PFSK-1 (cell line): ENCODE results near the gene RASA2.

Experiments
- FOXP2 ChIP-seq: optimal IDR thresholded peaks from 2 replicates; pipeline ENCODE3; 2011; ENCODE audit warnings: borderline replicate concordance, control low read depth, inconsistent platforms; ENCODE audit not compliant: insufficient read depth; ENCODE audit errors: extremely low read length, extremely low read depth
- POLR2AphosphoS5 ChIP-seq: IDR thresholded peaks from 2 replicates; pipeline ENCODE4 v1.6.1; 2012; ENCODE audit warnings: low read depth, mild to moderate bottlenecking, control low read depth, low read length, moderate library complexity
- SIN3A ChIP-seq: IDR thresholded peaks from 2 replicates; pipeline ENCODE4 v1.6.1; 2012; ENCODE audit warnings: mild to moderate bottlenecking, low read length, moderate library complexity, borderline replicate concordance; ENCODE audit not compliant: insufficient read depth
- TAF1 ChIP-seq: IDR thresholded peaks from 2 replicates; pipeline ENCODE4 v1.6.1; 2012; ENCODE audit warnings: low read length, control low read depth, borderline replicate concordance; ENCODE audit not compliant: insufficient read depth
- TF ChIP-seq, protein P1 (sequence below), 2 experiments: IDR thresholded peaks; 2 replicates each; pipeline versions ENCODE4 v1.6.1 to v1.8.0; 2011 to 2012; ENCODE audit warnings: low read depth in 2 of 2, low read length in 2 of 2, control low read depth in 1 of 2, inconsistent platforms in 1 of 2, mild to moderate bottlenecking in 1 of 2, moderate library complexity in 1 of 2; ENCODE audit not compliant: insufficient read depth in 1 of 2

RASA2 gene

DNA sequence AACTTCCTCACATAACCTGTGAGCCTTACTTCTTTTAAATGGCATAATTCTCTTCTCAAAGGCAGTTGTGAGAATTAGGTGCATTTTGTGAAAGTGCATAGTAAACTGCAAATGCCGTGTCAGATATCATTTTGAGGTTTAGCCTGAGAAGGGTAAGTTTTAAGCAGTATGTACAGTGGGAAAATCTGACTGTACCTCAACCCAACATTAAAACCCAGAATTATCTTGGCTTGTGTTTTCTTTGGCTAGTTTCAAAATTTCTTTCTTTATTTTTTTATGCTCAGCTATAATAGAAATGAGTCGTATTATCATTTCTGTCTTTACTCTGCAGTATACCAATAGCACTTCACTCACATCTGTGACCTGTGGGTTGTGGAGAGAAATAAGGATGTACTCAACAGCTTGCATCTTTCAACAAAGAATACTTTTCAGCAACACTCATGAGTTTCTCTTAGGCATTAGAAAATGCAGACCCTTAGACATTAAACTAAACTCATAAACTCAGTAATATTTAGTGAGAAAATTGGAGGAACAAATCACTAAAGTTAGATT lies 65.7 kb downstream of the RASA2 start:
- TF ChIP-seq TAF1 (no peak), POLR2AphosphoS5 (no peak), FOXP2 (no peak), SIN3A (no peak)
- TF ChIP-seq, protein P1, sequence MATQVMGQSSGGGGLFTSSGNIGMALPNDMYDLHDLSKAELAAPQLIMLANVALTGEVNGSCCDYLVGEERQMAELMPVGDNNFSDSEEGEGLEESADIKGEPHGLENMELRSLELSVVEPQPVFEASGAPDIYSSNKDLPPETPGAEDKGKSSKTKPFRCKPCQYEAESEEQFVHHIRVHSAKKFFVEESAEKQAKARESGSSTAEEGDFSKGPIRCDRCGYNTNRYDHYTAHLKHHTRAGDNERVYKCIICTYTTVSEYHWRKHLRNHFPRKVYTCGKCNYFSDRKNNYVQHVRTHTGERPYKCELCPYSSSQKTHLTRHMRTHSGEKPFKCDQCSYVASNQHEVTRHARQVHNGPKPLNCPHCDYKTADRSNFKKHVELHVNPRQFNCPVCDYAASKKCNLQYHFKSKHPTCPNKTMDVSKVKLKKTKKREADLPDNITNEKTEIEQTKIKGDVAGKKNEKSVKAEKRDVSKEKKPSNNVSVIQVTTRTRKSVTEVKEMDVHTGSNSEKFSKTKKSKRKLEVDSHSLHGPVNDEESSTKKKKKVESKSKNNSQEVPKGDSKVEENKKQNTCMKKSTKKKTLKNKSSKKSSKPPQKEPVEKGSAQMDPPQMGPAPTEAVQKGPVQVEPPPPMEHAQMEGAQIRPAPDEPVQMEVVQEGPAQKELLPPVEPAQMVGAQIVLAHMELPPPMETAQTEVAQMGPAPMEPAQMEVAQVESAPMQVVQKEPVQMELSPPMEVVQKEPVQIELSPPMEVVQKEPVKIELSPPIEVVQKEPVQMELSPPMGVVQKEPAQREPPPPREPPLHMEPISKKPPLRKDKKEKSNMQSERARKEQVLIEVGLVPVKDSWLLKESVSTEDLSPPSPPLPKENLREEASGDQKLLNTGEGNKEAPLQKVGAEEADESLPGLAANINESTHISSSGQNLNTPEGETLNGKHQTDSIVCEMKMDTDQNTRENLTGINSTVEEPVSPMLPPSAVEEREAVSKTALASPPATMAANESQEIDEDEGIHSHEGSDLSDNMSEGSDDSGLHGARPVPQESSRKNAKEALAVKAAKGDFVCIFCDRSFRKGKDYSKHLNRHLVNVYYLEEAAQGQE (IDR thresholded peaks at IDR 0.05; ENCODE audit: insufficient read depth in 1 of 2, low read depth in 2 of 2, low read length in 2 of 2) = no peak

DNA sequence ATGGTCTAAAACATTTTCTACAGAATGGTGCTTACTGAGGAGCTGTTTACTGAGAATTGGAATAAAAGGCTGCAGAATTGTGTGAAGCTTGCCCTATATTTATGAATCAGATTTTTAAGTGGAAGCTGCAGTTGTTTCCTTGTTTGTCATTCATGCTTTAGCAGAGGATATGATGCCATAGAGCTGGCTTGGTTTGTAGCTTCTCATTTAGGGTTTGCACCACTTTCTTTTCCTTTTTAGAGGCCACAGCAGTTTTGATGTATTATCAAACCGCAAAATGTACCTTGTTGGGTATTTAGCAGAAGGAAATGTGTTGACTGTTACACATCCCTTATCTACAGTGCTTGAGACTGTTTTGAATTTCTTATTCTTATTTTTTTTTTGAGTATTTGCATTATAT lies 66.2 kb downstream of the RASA2 start:
- no peak for TF ChIP-seq POLR2AphosphoS5
- no peak for TF ChIP-seq TAF1
- TF ChIP-seq FOXP2 = no peak
- no peak for TF ChIP-seq SIN3A
- TF ChIP-seq, protein P1 (IDR thresholded peaks at IDR 0.05; ENCODE audit: insufficient read depth in 1 of 2, low read depth in 2 of 2, low read length in 2 of 2) = no peak

DNA sequence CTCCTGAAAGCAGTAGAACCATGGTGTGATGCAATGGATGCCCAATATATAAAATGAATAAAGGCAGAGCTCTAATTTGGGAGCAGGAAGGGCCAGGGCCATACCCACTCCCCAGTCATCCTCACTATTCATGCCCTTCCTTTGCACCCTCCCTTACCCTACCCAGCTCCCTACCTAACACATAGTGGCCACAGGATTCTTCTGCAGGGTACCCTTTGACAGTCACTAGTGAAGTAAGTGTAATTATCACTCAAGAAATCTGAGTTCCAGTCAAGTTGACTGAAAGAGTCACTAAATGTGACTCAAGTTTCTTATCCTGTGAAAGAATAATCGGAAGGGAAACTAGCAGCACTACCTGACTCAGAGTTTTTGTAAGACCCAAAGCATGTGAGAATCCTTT lies 69.2 kb downstream of the RASA2 start:
- no peak for TF ChIP-seq TAF1
- no peak for TF ChIP-seq FOXP2
- TF ChIP-seq, protein P1 (IDR thresholded peaks at IDR 0.05; ENCODE audit: insufficient read depth in 1 of 2, low read depth in 2 of 2, low read length in 2 of 2) = no peak
- TF ChIP-seq POLR2AphosphoS5 = no peak
- no peak for TF ChIP-seq SIN3A

DNA sequence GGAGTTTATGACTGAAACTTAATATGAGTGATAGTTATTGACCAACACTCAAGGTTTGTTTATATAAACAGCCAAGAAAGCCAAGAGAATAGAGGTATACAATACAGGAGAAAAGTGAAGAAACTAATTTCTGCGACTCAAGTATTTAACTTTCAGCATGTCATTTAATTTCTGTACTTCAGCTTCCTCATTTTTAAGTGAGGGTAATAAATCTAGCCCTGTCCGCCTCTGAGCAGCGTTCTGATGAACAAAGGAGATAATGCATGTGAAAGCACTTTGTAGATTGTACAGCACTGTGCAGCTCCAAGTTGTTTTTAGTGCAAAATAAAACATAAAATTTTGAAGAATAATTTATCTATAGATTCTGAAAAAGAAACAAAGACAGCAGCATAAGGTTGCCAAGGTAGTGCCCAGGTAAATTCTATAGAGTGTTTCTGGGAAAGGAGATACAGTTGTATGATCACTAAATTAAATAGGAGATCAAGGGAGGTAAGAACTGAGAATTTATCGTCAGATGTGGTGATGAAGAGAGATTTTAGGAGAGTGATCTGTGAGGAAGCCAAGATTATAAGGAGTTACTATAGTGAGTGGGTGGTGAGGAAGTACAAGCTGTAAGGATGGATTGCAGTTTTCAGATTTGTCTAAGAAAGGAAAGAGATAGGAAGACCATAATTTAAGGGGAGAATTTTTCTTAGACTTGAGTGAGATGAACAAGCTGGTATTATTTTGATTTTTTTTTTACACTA lies 71.3 kb downstream of the RASA2 start:
- no peak for TF ChIP-seq POLR2AphosphoS5
- no peak for TF ChIP-seq FOXP2
- no peak for TF ChIP-seq TAF1
- no peak for TF ChIP-seq SIN3A
- TF ChIP-seq, protein P1 (IDR thresholded peaks at IDR 0.05; ENCODE audit: insufficient read depth in 1 of 2, low read depth in 2 of 2, low read length in 2 of 2) = no peak
